IMR-90 (cell line): Measurements from ENCODE around the gene SMIM36. TPM values are rescaled to one million over a fixed set of nuclear protein-coding genes. Genes with fewer than 3 reads are reported as not detected.

ENCODE experiments used
- ATAC-seq: fragments of 200-7000 bp; cut with Tn5 transposase; 2 replicates; pipeline ENCODE4 v1.9.1; 2020; ENCODE audit warnings: low read depth, mild to moderate bottlenecking, moderate library complexity
- BruUV-seq: library from RNA; stranded (reverse); fragments of 400-500 nt; replicated peaks from 2 replicates; lab custom pipeline; 2021; lab: Mats Ljungman, UMichigan
- CTCF ChIA-PET: fragments of 300-600 bp; formaldehyde crosslinking; extraction: SDS; loops from one replicate; lab custom pipeline; 2021; ENCODE audit warnings: antibody characterized with exemption; lab: Yijun Ruan, JAX
- POLR2A ChIA-PET: fragments of 300-600 bp; sonication (Branson Sonifier 250); formaldehyde crosslinking; loops from one replicate; lab custom pipeline; 2022; ENCODE audit warnings: antibody characterized with exemption; ENCODE audit not compliant: unreplicated experiment; lab: Charles Lee
- DNase-seq: peaks from one replicate; pipeline ENCODE4 v3.0.0; 2013
- H2AFZ ChIP-seq: replicated peaks from 2 replicates; pipeline ENCODE3; 2013; ENCODE audit warnings: low read length, mild to moderate bottlenecking; ENCODE audit not compliant: poor library complexity
- H2AK5ac ChIP-seq: 2 replicates; pipeline ENCODE4 v1.6.1; 2013; ENCODE audit warnings: low read depth, low read length, inconsistent platforms
- H2AK9ac ChIP-seq: replicated peaks from 2 replicates; pipeline ENCODE3; 2013; ENCODE audit warnings: mild to moderate bottlenecking, low read depth, low read length, moderate library complexity; ENCODE audit not compliant: poor library complexity
- H2BK120ac ChIP-seq: 2 replicates; pipeline ENCODE4 v1.6.1; 2013; ENCODE audit warnings: low read depth, low read length, inconsistent platforms
- H2BK15ac ChIP-seq: 3 replicates; pipeline ENCODE4 v1.6.1; 2013; ENCODE audit warnings: low read depth, low read length, inconsistent platforms
- H2BK20ac ChIP-seq: 2 replicates; pipeline ENCODE4 v1.6.1; 2013; ENCODE audit warnings: low read depth, mild to moderate bottlenecking, inconsistent platforms, low read length, moderate library complexity
- H2BK5ac ChIP-seq: 2 replicates; pipeline ENCODE4 v1.6.1; 2013; ENCODE audit warnings: mild to moderate bottlenecking, low read depth, low read length, inconsistent platforms; ENCODE audit not compliant: poor library complexity, severe bottlenecking
- H3K14ac ChIP-seq: replicated peaks from 2 replicates; pipeline ENCODE4 v1.6.1; 2013; ENCODE audit warnings: low read depth, low read length, inconsistent platforms
- H3K18ac ChIP-seq: 2 replicates; pipeline ENCODE4 v1.6.1; 2013; ENCODE audit warnings: low read depth, low read length, control low read depth
- H3K23ac ChIP-seq: 2 replicates; pipeline ENCODE4 v1.6.1; 2013; ENCODE audit warnings: low read depth, low read length, inconsistent platforms
- H3K27ac ChIP-seq: 2 replicates; pipeline ENCODE4 v1.5.1; 2013; ENCODE audit warnings: mild to moderate bottlenecking, control low read depth, low read length; ENCODE audit not compliant: insufficient read depth
- H3K27me3 ChIP-seq: 2 replicates; pipeline ENCODE4 v1.6.1; 2013; ENCODE audit warnings: low read length; ENCODE audit not compliant: control insufficient read depth, insufficient read depth
- H3K36me3 ChIP-seq: 2 replicates; pipeline ENCODE4 v1.6.1; 2013; ENCODE audit warnings: low read length, mixed read lengths; ENCODE audit not compliant: control insufficient read depth, insufficient read depth
- H3K4ac ChIP-seq: 2 replicates; pipeline ENCODE4 v1.6.1; 2013; ENCODE audit warnings: low read depth, low read length, inconsistent platforms
- H3K4me1 ChIP-seq: 2 replicates; pipeline ENCODE4 v1.6.1; 2013; ENCODE audit warnings: low read length, mixed read lengths; ENCODE audit not compliant: control insufficient read depth, insufficient read depth
- H3K4me2 ChIP-seq: 2 replicates; pipeline ENCODE4 v1.6.1; 2013; ENCODE audit warnings: low read depth, mild to moderate bottlenecking, control low read depth, low read length, moderate library complexity
- H3K4me3 ChIP-seq: 2 replicates; pipeline ENCODE4 v1.5.1; 2013; ENCODE audit warnings: low read depth, mild to moderate bottlenecking, control low read depth, low read length, moderate library complexity; ENCODE audit not compliant: insufficient read depth
- H3K56ac ChIP-seq: 2 replicates; pipeline ENCODE4 v1.6.1; 2013; ENCODE audit warnings: low read length, inconsistent platforms; ENCODE audit not compliant: insufficient read depth; ENCODE audit errors: extremely low read depth
- H3K79me1 ChIP-seq, 2 experiments: 2 replicates each; pipeline ENCODE4 v1.6.1; 2013; ENCODE audit warnings: low read length in 2 of 2, inconsistent platforms in 1 of 2, low read depth in 1 of 2
- H3K9ac ChIP-seq: 2 replicates; pipeline ENCODE4 v1.6.1; 2013; ENCODE audit warnings: low read depth, low read length, control low read depth
- H3K9me1 ChIP-seq: 2 replicates; pipeline ENCODE4 v1.6.1; 2013; ENCODE audit warnings: low read length, inconsistent platforms; ENCODE audit not compliant: insufficient read depth
- H3K9me3 ChIP-seq: 2 replicates; pipeline ENCODE4 v1.6.1; 2013; ENCODE audit warnings: low read length; ENCODE audit not compliant: control insufficient read depth, insufficient read depth
- H4K20me1 ChIP-seq: 2 replicates; pipeline ENCODE4 v1.6.1; 2013; ENCODE audit warnings: low read length, inconsistent platforms; ENCODE audit not compliant: insufficient read depth
- H4K5ac ChIP-seq: 2 replicates; pipeline ENCODE4 v1.6.1; 2013; ENCODE audit warnings: mild to moderate bottlenecking, low read depth, low read length, control low read depth
- H4K8ac ChIP-seq, 2 experiments: 2 replicates each; pipeline ENCODE4 v1.6.1; 2013; ENCODE audit warnings: low read depth in 2 of 2, low read length in 2 of 2, control low read depth in 1 of 2, inconsistent platforms in 1 of 2
- H4K91ac ChIP-seq: 2 replicates; pipeline ENCODE4 v1.6.1; 2013; ENCODE audit warnings: low read depth, low read length, inconsistent platforms; ENCODE audit not compliant: insufficient read depth
- BHLHE40 ChIP-seq: fragments of 150-350 bp; IDR thresholded peaks from 2 replicates; pipeline ENCODE4 v1.6.1; 2016; ENCODE audit warnings: mild to moderate bottlenecking, low read depth, low read length
- CHD1 ChIP-seq: IDR thresholded peaks from 2 replicates; pipeline ENCODE4 v1.6.1; 2012; ENCODE audit warnings: low read depth, low read length, improper control_type of control experiment
- FOS ChIP-seq: fragments of 150-350 bp; IDR thresholded peaks from 2 replicates; pipeline ENCODE4 v1.6.1; 2016; ENCODE audit warnings: low read depth, low read length
- MAFK ChIP-seq: IDR thresholded peaks from 2 replicates; pipeline ENCODE4 v1.6.1; 2012; ENCODE audit warnings: low read depth, low read length, improper control_type of control experiment
- MAZ ChIP-seq: IDR thresholded peaks from 2 replicates; pipeline ENCODE4 v1.6.1; 2012; ENCODE audit warnings: low read depth, mild to moderate bottlenecking, low read length, improper control_type of control experiment, moderate library complexity, borderline replicate concordance
- NFE2L2 ChIP-seq: fragments of 150-350 bp; IDR thresholded peaks from 2 replicates; pipeline ENCODE4 v1.6.1; 2016; ENCODE audit warnings: low read depth, mild to moderate bottlenecking, low read length
- POLR2A ChIP-seq: IDR thresholded peaks from 2 replicates; pipeline ENCODE4 v1.6.1; 2012; ENCODE audit warnings: mild to moderate bottlenecking, low read depth, low read length
- RCOR1 ChIP-seq: IDR thresholded peaks from 2 replicates; pipeline ENCODE4 v1.6.1; 2012; ENCODE audit warnings: mild to moderate bottlenecking, low read length, improper control_type of control experiment; ENCODE audit not compliant: insufficient replicate concordance
- SMC3 ChIP-seq: fragments of 150-350 bp; IDR thresholded peaks from 2 replicates; pipeline ENCODE4 v1.6.1; 2016; ENCODE audit warnings: low read depth, mild to moderate bottlenecking, antibody characterized with exemption, low read length, moderate library complexity
- whole genome bisulfite sequencing, 2 experiments: methylation state at CpG; one replicate each; pipeline versions ENCODE4 v1.1.5 to v1.1.7; 2013; ENCODE audit warnings: missing lambda C conversion rate in 2 of 2; ENCODE audit not compliant: insufficient read length in 1 of 2; ENCODE audit errors: extremely low coverage in 2 of 2; 5-methylcytosine and 5-hydroxymethylcytosine counted together
- dilution Hi-C: fragments of 300-500 bp; cut with HindIII; formaldehyde crosslinking; loops from one replicate; pipeline ENCODE4 v1.14.3; 2018; ENCODE audit warnings: low sequenced_read_pairs; ENCODE audit not compliant: unreplicated experiment
- in situ Hi-C: fragments of 300-500 bp; cut with MboI; formaldehyde crosslinking; loops from 3 replicates; pipeline ENCODE4 v1.14.3; 2019; ENCODE audit warnings: low sequenced_read_pairs, inconsistent platforms, mixed read lengths
- intact Hi-C: fragments of 100-400 bp; cut with micrococcal nuclease; formaldehyde crosslinking; loops from 2 replicates; pipeline ENCODE4 v1.10.0; 2022
- polyA plus RNA-seq, 3 experiments: library from polyadenylated mRNA; depleted of rRNA; stranded (reverse); fragments of >200 nt; gene quantifications; 2 replicates each; pipeline ENCODE4 v1.2.3, GENCODE V29; 2012; ENCODE audit warnings: low replicate concordance in 1 of 3
- total RNA-seq: library from RNA; depleted of rRNA; stranded (reverse); fragments of >200 nt; gene quantifications from 2 replicates; pipeline ENCODE4 v1.2.3, GENCODE V29; 2012
- TF ChIP-seq, protein P1 (sequence below): fragments of 150-350 bp; IDR thresholded peaks from 2 replicates; pipeline ENCODE4 v1.6.1; 2016; ENCODE audit warnings: low read depth, mild to moderate bottlenecking, low read length, moderate library complexity, borderline replicate concordance

The SMIM36 gene
- total and polyA plus RNA-seq, 2 of the 4 experiments (the other 2 are of a cell fraction): not detected

DNA sequence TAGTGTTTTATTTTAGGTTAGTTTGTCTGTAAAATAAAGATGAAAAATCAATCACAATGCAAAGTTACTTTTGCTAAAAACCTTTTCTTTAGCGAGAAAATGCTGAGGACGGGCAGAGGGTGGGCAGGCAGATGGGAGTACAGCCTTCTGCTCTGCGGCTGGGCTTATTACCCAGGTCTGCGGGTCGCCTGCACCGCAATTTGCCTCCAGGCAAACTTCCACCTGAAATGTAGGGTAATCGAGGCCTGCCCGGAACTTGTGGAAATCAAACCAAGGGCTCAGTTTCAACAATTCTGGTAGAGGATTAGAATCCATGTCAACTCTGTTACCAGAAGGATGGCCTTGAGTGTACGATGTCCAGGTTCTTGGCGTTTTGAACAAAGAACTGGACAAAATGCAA lies 67.3 kb downstream of the SMIM36 start:
- no peaks in the 10 kb centered on the region for H3K9me3 ChIP-seq
- H2BK5ac ChIP-seq: no peak overlapping the region
- no TSS peak for BruUV-seq
- H3K4ac ChIP-seq: 0 out of 2 replicates have a peak overlapping the region, but pooled peaks have one; percentile 29
- H3K79me1 ChIP-seq: no peaks in the 10 kb centered on the region
- no peak overlapping the region for H3K56ac ChIP-seq
- H3K4me1 ChIP-seq: peaks cover 18% of the 10 kb centered on the region
- H3K36me3 ChIP-seq: no peaks in the 10 kb centered on the region
- CTCF ChIA-PET: no interaction called here
- no peak overlapping the region for H3K14ac ChIP-seq
- ATAC-seq (no peak), DNase-seq (no peak)
- H3K23ac ChIP-seq: no peak overlapping the region
- no peak overlapping the region for H3K4me2 ChIP-seq
- H3K27me3 ChIP-seq: no peaks in the 10 kb centered on the region
- peak overlapping the region; percentile 72; the same call in 2 of the 3 replicates for H2BK15ac ChIP-seq
- WGBS, 2 experiments: 87% methylated on average over 6 of the region's 10 CpGs; no CpG with 5 or more reads in 1 of the 2 experiments
- H3K9ac ChIP-seq: no peak overlapping the region
- intact Hi-C loops: no loop called here
- peak overlapping the region; percentile 39; the same call in 1 of the 2 replicates for H3K27ac ChIP-seq
- H4K91ac ChIP-seq: peak overlapping the region; percentile 6; the same call in 1 of the 2 replicates
- H4K5ac ChIP-seq: no peak overlapping the region; the same call in 1 of the 2 replicates
- peak overlapping the region; percentile 60 for H2AK5ac ChIP-seq
- H4K8ac ChIP-seq: no peak overlapping the region
- POLR2A ChIA-PET: interaction anchor here (0.5 kb wide), 1 partner anchor 65 kb away, joined by 3 read pairs; no protein-coding TSS in a partner anchor
- no peak overlapping the region for H3K4me3 ChIP-seq
- peak overlapping the region; percentile 30; the same call in 1 of the 2 replicates for H2BK120ac ChIP-seq
- TF ChIP-seq CHD1: no peak
- no peak for TF ChIP-seq NFE2L2
- no peak for TF ChIP-seq FOS
- TF ChIP-seq MAZ: no peak
- TF ChIP-seq, protein P1, sequence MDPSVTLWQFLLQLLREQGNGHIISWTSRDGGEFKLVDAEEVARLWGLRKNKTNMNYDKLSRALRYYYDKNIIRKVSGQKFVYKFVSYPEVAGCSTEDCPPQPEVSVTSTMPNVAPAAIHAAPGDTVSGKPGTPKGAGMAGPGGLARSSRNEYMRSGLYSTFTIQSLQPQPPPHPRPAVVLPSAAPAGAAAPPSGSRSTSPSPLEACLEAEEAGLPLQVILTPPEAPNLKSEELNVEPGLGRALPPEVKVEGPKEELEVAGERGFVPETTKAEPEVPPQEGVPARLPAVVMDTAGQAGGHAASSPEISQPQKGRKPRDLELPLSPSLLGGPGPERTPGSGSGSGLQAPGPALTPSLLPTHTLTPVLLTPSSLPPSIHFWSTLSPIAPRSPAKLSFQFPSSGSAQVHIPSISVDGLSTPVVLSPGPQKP: no peak
- no peak for TF ChIP-seq MAFK
- TF ChIP-seq POLR2A: no peak
- TF ChIP-seq RCOR1: no peak
- TF ChIP-seq SMC3: no peak
- no peak for TF ChIP-seq BHLHE40
- no peak overlapping the region for H2AFZ ChIP-seq
- H4K20me1 ChIP-seq: no peaks in the 10 kb centered on the region
- in situ Hi-C loops: no loop called here
- no peak overlapping the region; the same call in 1 of the 2 replicates for H2BK20ac ChIP-seq
- dilution Hi-C loops: no loop called here
- H3K9me1 ChIP-seq: peaks cover 12% of the 10 kb centered on the region
- H2AK9ac ChIP-seq: no peak overlapping the region
- peak overlapping the region; percentile 20; the same call in 1 of the 2 replicates for H3K18ac ChIP-seq
